HG02970 (cell line): Measurements from ENCODE around the gene TOPORS.

Experiments used
- ATAC-seq: cut with Tn5 transposase; IDR thresholded peaks from one replicate; pipeline ENCODE4 v1.9.1; 2021; ENCODE audit warnings: mild to moderate bottlenecking, moderate library complexity, moderate number of reproducible peaks; ENCODE audit not compliant: unreplicated experiment, low FRiP score

Gene TOPORS

DNA sequence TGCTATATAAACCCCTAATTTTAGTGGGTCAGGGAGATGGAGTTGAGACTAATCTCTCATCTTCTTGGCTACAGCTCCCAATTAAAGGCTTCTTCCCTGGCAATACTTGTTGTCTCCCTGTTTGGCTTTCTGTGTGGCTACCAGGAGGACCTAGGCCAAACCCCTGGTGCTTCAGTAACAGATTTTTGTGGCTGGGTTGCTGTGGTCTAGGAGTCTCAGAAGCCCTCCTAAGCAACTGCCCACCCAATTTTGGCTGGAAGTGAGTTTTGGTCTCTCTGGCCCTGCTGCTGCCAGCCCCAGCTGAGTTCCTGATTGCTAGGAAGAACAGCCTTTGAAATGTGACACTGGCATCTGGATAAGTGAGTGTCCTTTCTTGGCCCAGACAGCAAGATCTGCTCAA, 36.1 kb downstream of the TOPORS start:
- ATAC-seq, result no peak

DNA sequence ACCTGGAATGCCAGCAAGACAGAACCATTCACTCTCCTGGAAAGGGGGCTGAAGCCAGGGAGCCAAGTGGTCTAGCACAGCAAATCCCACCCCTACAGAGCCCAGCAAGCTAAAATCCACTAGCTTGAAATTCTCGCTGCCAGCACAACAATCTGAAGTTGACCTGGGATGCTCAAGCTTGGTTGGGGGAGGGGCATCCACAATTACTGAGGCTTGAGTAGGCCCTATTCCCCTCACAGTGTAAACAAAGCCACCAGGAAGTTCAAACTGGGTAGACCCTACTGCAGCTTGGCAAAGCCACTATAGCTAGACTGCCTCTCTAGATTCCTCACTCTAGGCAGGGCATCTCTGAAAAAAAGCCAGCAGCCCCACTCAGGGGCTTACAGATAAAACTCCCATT, 43.7 kb downstream of the TOPORS start:
- ATAC-seq, result no peak

GRCh38 chr9:32503008-32503407, 49.4 kb downstream of the TOPORS start:
- ATAC-seq, result no peak

GRCh38 chr9:32502464-32502863, 49.9 kb downstream of the TOPORS start:
- ATAC-seq, result no peak

DNA sequence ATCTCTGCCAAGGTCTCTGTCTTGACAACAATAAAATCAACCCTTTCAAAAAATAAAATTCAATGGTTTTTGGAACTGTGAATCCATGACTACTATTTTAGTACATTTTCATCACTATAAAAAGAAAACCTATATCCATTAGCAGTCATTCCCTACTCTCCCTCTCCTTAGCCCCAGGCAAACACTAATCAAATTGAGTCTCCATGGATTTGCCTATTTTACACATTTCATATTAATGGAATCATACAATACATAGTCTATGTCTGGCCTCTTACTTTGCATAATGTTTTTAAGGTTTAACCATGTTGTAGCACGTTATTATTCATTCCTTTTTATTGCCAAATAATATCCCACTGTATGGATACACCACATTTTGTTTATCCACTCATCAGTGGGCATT, 50.5 kb downstream of the TOPORS start:
- no peak for ATAC-seq

DNA sequence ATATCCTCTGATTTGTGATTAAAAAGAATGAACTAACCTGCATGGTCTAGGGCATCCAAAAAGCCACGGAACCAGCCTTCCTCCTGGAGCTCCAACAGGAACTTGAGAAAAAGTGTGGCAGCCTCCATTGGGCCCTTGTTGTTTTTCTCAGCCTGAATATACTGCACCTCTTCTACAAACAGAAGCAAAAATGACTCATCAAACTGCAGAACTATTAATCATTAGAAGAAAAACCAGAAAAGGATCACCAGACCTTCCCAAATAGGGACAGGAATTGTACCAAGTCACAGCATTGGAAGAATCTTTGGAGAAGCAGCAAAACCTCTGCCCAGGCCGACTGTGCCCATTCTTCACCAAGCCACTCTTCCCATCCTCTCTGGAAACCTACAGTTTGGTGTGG, 51.6 kb downstream of the TOPORS start:
- no peak for ATAC-seq

GRCh38 chr9:32497921-32498320, 54.5 kb downstream of the TOPORS start:
- ATAC-seq, result no peak

DNA sequence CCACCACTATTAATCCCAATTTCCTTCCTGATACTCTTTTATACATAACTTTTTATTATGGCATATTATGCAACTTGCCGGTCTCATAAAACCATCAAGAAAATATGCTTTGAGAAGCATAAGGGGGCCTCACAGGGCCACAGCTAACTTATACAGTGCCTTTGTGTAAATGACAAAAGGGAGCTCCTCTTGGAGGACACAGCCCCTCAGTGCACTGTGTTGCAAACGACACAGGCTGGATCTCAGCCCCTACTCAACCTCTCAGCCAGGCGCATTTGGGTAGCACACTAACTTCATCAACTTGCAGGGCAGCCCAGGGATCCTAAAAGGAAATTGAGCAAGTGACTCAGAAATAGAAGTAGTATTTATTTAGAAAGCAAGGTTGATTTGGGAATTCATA, 61.8 kb downstream of the TOPORS start:
- no peak for ATAC-seq
